Thyroid gland (tissue), 4 donors: ENCODE measurements around the gene SPRY4. TPM values are rescaled to one million over a fixed set of nuclear protein-coding genes. Genes with fewer than 3 reads are reported as not detected.

Experiments used
- DNase-seq, 2 donors: peaks; one replicate each; pipeline ENCODE4 v3.0.0-alpha.2; 2019
- H3K27ac ChIP-seq, 3 donors: fragments of 200-600 bp; sonication (generic); 1 replicate in 2 of 3; 2 replicates in 1 of 3; pipeline ENCODE4 v1.5.1; 2016 to 2019; ENCODE audit warnings: mild to moderate bottlenecking in 1 of 3, moderate library complexity in 1 of 3
- H3K27me3 ChIP-seq: fragments of 200-600 bp; sonication (generic); one replicate; pipeline ENCODE4 v1.5.1; 2019
- H3K36me3 ChIP-seq, 2 donors: fragments of 200-600 bp; sonication (generic); one replicate each; pipeline ENCODE4 v1.5.1; 2016 to 2019
- H3K4me1 ChIP-seq, 2 donors: fragments of 200-600 bp; sonication (generic); one replicate each; pipeline ENCODE4 v1.5.1; 2017 to 2019
- H3K4me3 ChIP-seq, 3 donors: fragments of 200-600 bp; sonication (generic); replicated peaks in 1 of 3; 1 replicate in 2 of 3; 2 replicates in 1 of 3; pipeline ENCODE4 v1.5.1; 2016; ENCODE audit warnings: mild to moderate bottlenecking in 1 of 3
- H3K9me3 ChIP-seq: fragments of 200-600 bp; sonication (generic); one replicate; pipeline ENCODE4 v1.5.1; 2017
- POLR2A ChIP-seq, 2 donors: fragments of 450-650 bp; IDR thresholded peaks; one replicate each; pipeline ENCODE4 v1.6.1; 2017; ENCODE audit warnings: antibody characterized with exemption in 2 of 2, mild to moderate bottlenecking in 2 of 2, moderate library complexity in 1 of 2
- WGBS, 2 donors: methylation state at CpG; one replicate each; pipeline ENCODE4 v1.1.5; 2017; 5-methylcytosine and 5-hydroxymethylcytosine counted together
- intact Hi-C: fragments of 100-400 bp; cut with DNase I; formaldehyde crosslinking; loops from one replicate; pipeline ENCODE4 v1.15.1; 2023
- total RNA-seq, 4 donors: library from RNA; depleted of rRNA; stranded (reverse); fragments of >200 nt; gene quantifications; one replicate each; pipeline ENCODE4 v1.2.3, GENCODE V29; 2016
- TF ChIP-seq, protein P1 (sequence below), 6 experiments: fragments of 200-600 bp in 3 of 6; fragments of 450-650 bp in 3 of 6; sonication (generic) in 3 of 6; IDR thresholded peaks; one replicate each; pipeline ENCODE4 v1.5.1; 2016 to 2019; ENCODE audit warnings: antibody characterized with exemption in 6 of 6, mild to moderate bottlenecking in 2 of 6, inconsistent platforms in 1 of 6, moderate library complexity in 1 of 6

SPRY4 gene
- total RNA-seq, 4 donors from 2014 or later = 11.7 to 32.8 (median 18.6) TPM

DNA sequence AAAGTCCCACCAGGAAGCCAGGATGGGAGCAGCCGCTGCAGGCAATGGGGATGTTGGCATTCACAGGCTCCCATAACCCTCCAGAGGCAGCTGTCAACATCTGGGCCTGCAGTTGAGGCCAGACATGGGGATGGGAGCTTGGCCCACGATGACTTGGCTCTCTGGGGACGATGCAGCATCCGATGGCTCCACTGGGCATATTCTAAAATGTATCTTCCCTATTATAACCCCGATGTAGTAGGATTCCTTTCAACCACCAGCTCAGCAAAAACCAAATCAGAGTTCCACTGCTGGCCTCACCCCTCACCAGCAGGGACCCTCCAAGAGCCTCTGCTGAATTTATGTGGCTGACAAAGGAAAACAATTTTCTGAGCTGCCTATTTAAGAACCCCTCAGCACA lies 7.1 kb downstream of the SPRY4 start:
- H3K27ac ChIP-seq = no peak overlapping the region
- TF ChIP-seq POLR2A (IDR thresholded peaks at IDR 0.05) = no peak
- TF ChIP-seq, protein P1, sequence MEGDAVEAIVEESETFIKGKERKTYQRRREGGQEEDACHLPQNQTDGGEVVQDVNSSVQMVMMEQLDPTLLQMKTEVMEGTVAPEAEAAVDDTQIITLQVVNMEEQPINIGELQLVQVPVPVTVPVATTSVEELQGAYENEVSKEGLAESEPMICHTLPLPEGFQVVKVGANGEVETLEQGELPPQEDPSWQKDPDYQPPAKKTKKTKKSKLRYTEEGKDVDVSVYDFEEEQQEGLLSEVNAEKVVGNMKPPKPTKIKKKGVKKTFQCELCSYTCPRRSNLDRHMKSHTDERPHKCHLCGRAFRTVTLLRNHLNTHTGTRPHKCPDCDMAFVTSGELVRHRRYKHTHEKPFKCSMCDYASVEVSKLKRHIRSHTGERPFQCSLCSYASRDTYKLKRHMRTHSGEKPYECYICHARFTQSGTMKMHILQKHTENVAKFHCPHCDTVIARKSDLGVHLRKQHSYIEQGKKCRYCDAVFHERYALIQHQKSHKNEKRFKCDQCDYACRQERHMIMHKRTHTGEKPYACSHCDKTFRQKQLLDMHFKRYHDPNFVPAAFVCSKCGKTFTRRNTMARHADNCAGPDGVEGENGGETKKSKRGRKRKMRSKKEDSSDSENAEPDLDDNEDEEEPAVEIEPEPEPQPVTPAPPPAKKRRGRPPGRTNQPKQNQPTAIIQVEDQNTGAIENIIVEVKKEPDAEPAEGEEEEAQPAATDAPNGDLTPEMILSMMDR (IDR thresholded peaks at IDR 0.05) = no peak
- H3K4me3 ChIP-seq = no peak overlapping the region
- peaks cover 6 to 48% of the 10 kb centered on the region in 2 donors for H3K4me1 ChIP-seq
- peaks cover 9 to 11% of the 10 kb centered on the region in 2 donors for H3K36me3 ChIP-seq
- 47 to 71% methylated on average over 5 of the region's 5 CpGs for WGBS, 2 donors
- intact Hi-C loops = loop anchor here (5.0 kb wide), 1 partner anchor 230 kb away; no protein-coding TSS in a partner anchor
- no peaks in the 10 kb centered on the region for H3K9me3 ChIP-seq
- H3K27me3 ChIP-seq = no peaks in the 10 kb centered on the region
- DNase-seq = no peak

DNA sequence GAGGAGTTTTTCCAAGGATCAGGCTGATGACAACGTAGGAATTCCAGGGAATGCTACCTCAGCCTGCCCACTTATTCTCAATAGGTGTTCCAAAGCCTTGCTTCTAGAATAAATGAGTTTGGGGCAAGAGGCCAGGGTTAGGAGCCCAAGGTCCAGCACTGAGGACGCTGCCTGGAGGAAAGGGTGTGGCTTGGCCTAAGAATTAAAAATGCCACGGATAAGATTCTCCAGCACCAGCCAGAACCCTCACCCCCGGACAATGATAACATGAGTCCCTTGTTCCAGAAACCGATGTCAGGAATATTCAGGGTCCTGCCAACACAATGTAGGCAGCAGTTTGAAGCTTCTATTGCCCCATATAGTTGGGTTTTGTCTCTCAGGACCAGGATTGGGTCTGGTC lies 7.6 kb downstream of the SPRY4 start:
- Histone ChIP-seq H3K4me1 (peaks cover 6 to 48% of the 10 kb centered on the region in 2 donors), H3K36me3 (peaks cover 9 to 14% of the 10 kb centered on the region in 2 donors), H3K9me3 (no peaks in the 10 kb centered on the region), H3K4me3 (no peak overlapping the region), H3K27ac (no peak overlapping the region), H3K27me3 (no peaks in the 10 kb centered on the region)
- no peak for DNase-seq
- 66% methylated on average over 5 of the region's 5 CpGs for WGBS, 2 donors
- no peak for TF ChIP-seq POLR2A (IDR thresholded peaks at IDR 0.05)
- TF ChIP-seq, protein P1 (IDR thresholded peaks at IDR 0.05) = no peak
- intact Hi-C loops = loop anchor here (5.0 kb wide), 1 partner anchor 230 kb away; no protein-coding TSS in a partner anchor

DNA sequence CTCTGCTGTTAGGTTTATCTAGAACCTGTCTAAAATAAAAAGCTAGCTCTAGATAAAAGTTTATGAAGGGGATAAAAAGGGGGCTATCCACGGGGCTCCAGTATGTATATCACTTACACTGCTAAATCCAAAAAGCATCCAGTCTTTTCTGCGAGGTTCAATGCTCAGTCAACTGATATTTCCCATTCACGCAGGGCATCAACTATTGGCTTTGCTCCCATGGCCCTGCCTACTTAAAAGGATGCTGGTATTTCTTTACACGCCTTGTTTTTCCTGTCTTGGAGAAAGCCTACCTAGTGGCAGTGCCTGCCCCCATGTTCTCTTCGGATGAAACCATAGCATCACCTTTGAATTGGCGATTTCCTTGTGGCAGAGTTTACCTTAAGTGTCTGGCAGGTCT lies 8.1 kb downstream of the SPRY4 start:
- Histone ChIP-seq H3K9me3 (no peaks in the 10 kb centered on the region), H3K36me3 (peaks cover 9 to 17% of the 10 kb centered on the region in 2 donors), H3K27me3 (no peaks in the 10 kb centered on the region), H3K4me3 (no peak overlapping the region), H3K27ac (no peak overlapping the region), H3K4me1 (peaks cover 6 to 48% of the 10 kb centered on the region in 2 donors)
- no peak for TF ChIP-seq POLR2A (IDR thresholded peaks at IDR 0.05)
- TF ChIP-seq, protein P1 (IDR thresholded peaks at IDR 0.05) = no peak
- WGBS, 2 donors = 51 to 63% methylated on average over 6 of the region's 6 CpGs
- intact Hi-C loops = loop anchor here (5.0 kb wide), 1 partner anchor 231 kb away; no protein-coding TSS in a partner anchor
- DNase-seq = no peak

DNA sequence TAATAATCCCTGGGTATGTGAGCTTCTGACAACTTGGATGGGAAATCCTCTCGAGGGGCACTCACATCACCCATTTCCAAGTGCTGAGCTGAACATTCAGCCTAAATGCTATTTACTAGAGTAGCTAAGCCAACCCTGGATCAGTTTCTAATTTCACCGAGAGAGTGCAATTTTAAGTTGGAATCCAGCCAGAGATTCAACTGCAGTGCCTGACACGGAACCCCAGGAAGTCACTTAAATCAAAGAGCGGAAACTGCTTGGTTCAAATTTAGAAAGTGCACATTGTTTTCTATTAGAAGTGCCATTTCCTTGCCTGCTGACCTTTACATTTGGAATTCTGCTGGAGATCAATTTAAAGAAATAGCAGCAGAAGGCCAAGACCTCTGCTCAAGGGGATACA lies 8.8 kb downstream of the SPRY4 start:
- Histone ChIP-seq H3K9me3 (no peaks in the 10 kb centered on the region), H3K27ac (peak overlapping the region in 1 of 3 donors; percentile 12), H3K4me3 (no peak overlapping the region), H3K36me3 (peaks cover 9 to 17% of the 10 kb centered on the region in 2 donors), H3K27me3 (no peaks in the 10 kb centered on the region), H3K4me1 (peaks cover 6 to 48% of the 10 kb centered on the region in 2 donors)
- DNase-seq = peak; percentile 13 to 14
- TF ChIP-seq, protein P1 (IDR thresholded peaks at IDR 0.05) = no peak
- TF ChIP-seq POLR2A (IDR thresholded peaks at IDR 0.05) = no peak
- 5 to 7% methylated on average over 4 of the region's 4 CpGs for WGBS, 2 donors
- intact Hi-C loops = loop anchor here (5.0 kb wide), 1 partner anchor 231 kb away; no protein-coding TSS in a partner anchor

- DNase-seq = no peak
- H3K4me1 ChIP-seq = peaks cover 6 to 48% of the 10 kb centered on the region in 2 donors
- no peak overlapping the region for H3K4me3 ChIP-seq
- peaks cover 9 to 17% of the 10 kb centered on the region in 2 donors for H3K36me3 ChIP-seq
- H3K9me3 ChIP-seq = no peaks in the 10 kb centered on the region
- H3K27ac ChIP-seq = peak overlapping the region in 1 of 3 donors; percentile 12
- 77 to 81% methylated on average over 6 of the region's 6 CpGs for WGBS, 2 donors
- no peaks in the 10 kb centered on the region for H3K27me3 ChIP-seq
- TF ChIP-seq, protein P1 (IDR thresholded peaks at IDR 0.05) = no peak
- TF ChIP-seq POLR2A (IDR thresholded peaks at IDR 0.05) = no peak
- intact Hi-C loops = loop anchor here (5.0 kb wide), 1 partner anchor 232 kb away; no protein-coding TSS in a partner anchor
Measured at GRCh38 chr5:142315096-142315900, 9.5 kb downstream of the SPRY4 start.
